Neural progenitor cell (in vitro differentiated cells): ENCODE data around the gene SDK1.

Experiments
- CTCF ChIP-seq: fragments of 200-600 bp; sonication (generic); IDR thresholded peaks from 2 replicates; pipeline ENCODE4 v1.5.1; 2017; ENCODE audit warnings: antibody characterized with exemption, mild to moderate bottlenecking
- EZH2 ChIP-seq: fragments of 200-600 bp; sonication (generic); IDR thresholded peaks from 2 replicates; pipeline ENCODE4 v1.6.1; 2017; ENCODE audit warnings: antibody characterized with exemption, mild to moderate bottlenecking, moderate library complexity
- EZH2phosphoT487 ChIP-seq: fragments of 200-600 bp; sonication (generic); IDR thresholded peaks from 2 replicates; pipeline ENCODE4 v1.6.1; 2017; ENCODE audit warnings: antibody characterized with exemption

- TF ChIP-seq CTCF = no peak
- no peak for TF ChIP-seq EZH2
- no peak for TF ChIP-seq EZH2phosphoT487
Observed at GRCh38 chr7:3961857-3962503, 660.9 kb downstream of the SDK1 start.
